Activated CD4-positive, alpha-beta T cell treated with anti-CD3 and anti-CD28 coated beads, Interleukin-2, amount 50 U/mL, for 16 hours (primary cell): ENCODE measurements around the gene GALNT2.
A peak's percentile ranks its signal among the peaks of the same experiment; 100 is the strongest.

Experiments used
- DNase-seq: peaks from one replicate; pipeline ENCODE4 v3.0.0-alpha.2; 2020

Gene GALNT2

GRCh38 chr1:230194525-230194924 lies 127.5 kb downstream of the GALNT2 start:
- DNase-seq = no peak

- no peak for DNase-seq
Observed at GRCh38 chr1:230195199-230195598, 128.2 kb downstream of the GALNT2 start.

GRCh38 chr1:230196077-230196476 lies 129.0 kb downstream of the GALNT2 start:
- no peak for DNase-seq

GRCh38 chr1:230197644-230198567 lies 130.9 kb downstream of the GALNT2 start:
- DNase-seq = no peak

- no peak for DNase-seq
Observed at GRCh38 chr1:230199034-230199433, 132.0 kb downstream of the GALNT2 start.

GRCh38 chr1:230199554-230199953 lies 132.5 kb downstream of the GALNT2 start:
- DNase-seq = no peak

GRCh38 chr1:230200276-230200675 lies 133.2 kb downstream of the GALNT2 start:
- no peak for DNase-seq

- no peak for DNase-seq
Observed at GRCh38 chr1:230201445-230201844, 134.4 kb downstream of the GALNT2 start.

- DNase-seq = no peak
Observed at GRCh38 chr1:230204842-230205241, 137.8 kb downstream of the GALNT2 start.

GRCh38 chr1:230205719-230206198 lies 138.7 kb downstream of the GALNT2 start:
- no peak for DNase-seq

GRCh38 chr1:230206207-230206606 lies 139.2 kb downstream of the GALNT2 start:
- DNase-seq = no peak

GRCh38 chr1:230206976-230207375 lies 139.9 kb downstream of the GALNT2 start:
- DNase-seq = no peak

GRCh38 chr1:230207598-230207997 lies 140.6 kb downstream of the GALNT2 start:
- no peak for DNase-seq

- DNase-seq = peak; percentile 69
Observed at GRCh38 chr1:230208619-230209261, 141.7 kb downstream of the GALNT2 start.

GRCh38 chr1:230210326-230210980 lies 143.4 kb downstream of the GALNT2 start:
- no peak for DNase-seq

- no peak for DNase-seq
Observed at GRCh38 chr1:230210981-230211336, 143.9 kb downstream of the GALNT2 start.

- DNase-seq = no peak
Observed at GRCh38 chr1:230211436-230212145, 144.6 kb downstream of the GALNT2 start.

GRCh38 chr1:230212405-230212936 lies 145.4 kb downstream of the GALNT2 start:
- peak; percentile 38 for DNase-seq

- no peak for DNase-seq
Observed at GRCh38 chr1:230215031-230215430, 148.0 kb downstream of the GALNT2 start.

GRCh38 chr1:230215529-230215928 lies 148.5 kb downstream of the GALNT2 start:
- no peak for DNase-seq

GRCh38 chr1:230216896-230217295 lies 149.9 kb downstream of the GALNT2 start:
- DNase-seq = no peak

GRCh38 chr1:230218667-230219066 lies 151.6 kb downstream of the GALNT2 start:
- no peak for DNase-seq
